ENCODE data around the gene FCHSD2. TPM values are rescaled to one million over a fixed set of nuclear protein-coding genes. Genes with fewer than 3 reads are reported as not detected.

Gene FCHSD2
- total and polyA plus RNA-seq, 9 of the 15 experiments (the other 6 are each of a cell fraction or from before 2014, with no cell fraction given) = 1.8 to 14.7 (median 6.4) TPM

GRCh38 chr11:72834905-72835304, 307.2 kb downstream of the FCHSD2 start:
- WGBS (ENCODE audit: insufficient coverage, low coverage, missing lambda C conversion rate) = 82% methylated on average over 5 of the region's 5 CpGs
- Histone ChIP-seq H3K79me2 (ENCODE audit: control insufficient read depth, insufficient read depth, low read length) (no peaks in the 10 kb centered on the region), H4K20me1 (replicated peaks; ENCODE audit: control insufficient read depth, insufficient read depth, low read length) (0 out of 2 replicates have a peak, but pooled peaks cover 3% of the 10 kb centered on the region), H2AFZ (ENCODE audit: low read depth, low read length) (no peak overlapping the region), H3K4me2 (ENCODE audit: insufficient read depth, low read length) (no peak overlapping the region), H3K9ac (ENCODE audit: insufficient read depth in 1 of 2, low read depth in 2 of 2, low read length in 2 of 2) (peak overlapping the region in 1 of 2 experiments; percentile 39; a peak in 1 of 4 replicates), H3K9me3 (replicated peaks; ENCODE audit: control insufficient read depth, insufficient read depth, low read depth, low read length) (no peaks in the 10 kb centered on the region), H3K27ac (ENCODE audit: extremely low read depth, low read depth, low read length) (no peak overlapping the region), H3K27me3 (ENCODE audit: control insufficient read depth in 2 of 2, insufficient read depth in 2 of 2, low read length in 2 of 2) (no peaks in the 10 kb centered on the region), H3K4me1 (replicated peaks in 1 of 2; ENCODE audit: control insufficient read depth in 2 of 2, insufficient read depth in 2 of 2, low read length in 2 of 2) (peaks cover 0 to 5% of the 10 kb centered on the region in 2 experiments; a peak in 3 of 5 replicates), H3K9me1 (ENCODE audit: control insufficient read depth, insufficient read depth, low read length) (no peaks in the 10 kb centered on the region), H3K36me3 (ENCODE audit: control insufficient read depth, insufficient read depth, low read length) (peaks cover 10% of the 10 kb centered on the region; the same call in 1 of the 3 replicates), H3K4me3 (no peak overlapping the region)
- in situ Hi-C loops (cut with MboI) (loop anchor here (5.0 kb wide), 1 partner anchor 342 kb away; no protein-coding TSS in a partner anchor), intact Hi-C loops (cut with micrococcal nuclease) (loop anchor here (5.0 to 10.0 kb wide), 3 partner anchors 250 to 497 kb away; no protein-coding TSS in a partner anchor)
- BruUV-seq (replicated peaks) = no TSS peak
- ChIA-PET CTCF (ENCODE audit: low intra/inter-chr PET ratio) (interaction anchor here (0.5 to 1.4 kb wide), 2 partner anchors 109 to 411 kb away, joined by 3 read pairs; no protein-coding TSS in a partner anchor), POLR2A (interaction anchor here (0.6 to 1.0 kb wide), 3 partner anchors 9 to 312 kb away, joined by 3 read pairs; no protein-coding TSS in a partner anchor)
- FAIRE-seq (no peak), DNase-seq (ENCODE audit: extremely low read depth in 1 of 4, low spot score in 3 of 4) (no peak), ATAC-seq (no peak)
- peak; percentile 71 for TF ChIP-seq ATF3 (IDR thresholded peaks at IDR 0.05)
- no peak for TF ChIP-seq ATF3 (CRISPR knock-in tag; conservative IDR thresholded peaks at IDR 0.05)
- peak; percentile 76 for TF ChIP-seq CEBPG (CRISPR knock-in tag; IDR thresholded peaks at IDR 0.05)
- TF ChIP-seq CEBPG (tag; conservative IDR thresholded peaks at IDR 0.05 in 1 of 2, IDR thresholded peaks at IDR 0.05 in 1 of 2) = peak; percentile 43 to 55; a peak in 2 of 4 replicates
- no peak for TF ChIP-seq NFE2L1 (tag; IDR thresholded peaks at IDR 0.05; ENCODE audit: borderline replicate concordance, low read depth)
- TF ChIP-seq ZNF263 (CRISPR knock-in tag; IDR thresholded peaks at IDR 0.05; ENCODE audit: borderline replicate concordance) = no peak
- TF ChIP-seq ATF4 (CRISPR knock-in tag; IDR thresholded peaks at IDR 0.05) = 0 out of 2 replicates have a peak, but pooled peaks have one; percentile 28
- TF ChIP-seq CEBPB (tag; IDR thresholded peaks at IDR 0.05) = peak; percentile 41; the same call in 1 of the 2 replicates

Data from K562 (cell line).